CD4-positive, alpha-beta T cell treated with Interferon gamma for 1 hour (primary cell): ENCODE results near the gene MYH13.

ENCODE experiments used
- DNase-seq: peaks from one replicate; pipeline ENCODE4 v3.0.0-alpha.2; 2020

MYH13 gene

DNA sequence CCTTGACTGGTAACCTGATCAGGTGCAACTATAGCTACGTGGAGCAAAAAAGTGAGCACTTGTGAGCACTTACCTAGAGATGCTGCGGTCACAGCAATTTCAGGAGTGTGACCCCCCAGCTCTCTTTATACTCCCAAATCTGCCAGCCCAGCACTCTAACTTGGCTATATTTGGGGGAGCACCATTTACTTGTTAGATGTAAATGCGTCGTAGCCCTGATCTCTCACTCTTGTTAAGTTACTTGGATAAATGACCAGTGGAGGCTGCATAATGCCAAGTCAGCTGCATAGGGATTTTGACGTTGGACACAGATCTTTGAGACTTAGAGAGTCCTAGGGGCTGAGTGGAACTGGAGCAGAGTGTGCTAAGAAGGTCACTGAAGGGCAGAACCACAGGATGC lies at the start of gene MYH13:
Gene MYH13, minus strand, starts transcription at position 101 of the 400 bp plus-strand sequence. CDS start 8,476 bp downstream, outside the sequence.
- no peak for DNase-seq

- DNase-seq, result no peak
Measured at GRCh38 chr17:10421900-10422542, 49.2 kb upstream of the MYH13 start, which contains the start of gene MYH8. Gene MYH8, minus strand, starts transcription at chr17:10421950. Its CDS starts 1,723 bp downstream, at chr17:10420227.

- no peak for DNase-seq
Measured at GRCh38 chr17:10421211-10421610, 48.4 kb upstream of the MYH13 start.

DNA sequence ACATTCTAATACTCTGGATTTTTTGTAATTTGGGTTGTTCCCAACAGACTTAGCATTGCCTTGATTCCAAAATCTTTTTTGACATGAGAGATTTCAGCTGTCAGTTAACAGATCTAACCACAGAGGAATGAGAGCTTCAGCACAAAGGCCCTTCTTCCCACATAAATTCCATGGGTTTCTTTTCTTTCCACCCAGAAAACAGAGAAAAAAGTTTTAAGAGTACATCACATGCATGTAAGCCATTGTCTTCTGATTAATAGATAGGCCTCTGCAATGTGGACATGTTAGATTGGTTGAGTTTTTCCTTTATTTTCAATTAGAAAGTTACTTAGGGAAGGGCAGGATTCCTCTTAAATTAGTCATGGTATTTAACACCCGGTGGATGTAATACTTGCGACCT lies 48.0 kb upstream of the MYH13 start:
- DNase-seq, result no peak

- no peak for DNase-seq
Measured at GRCh38 chr17:10417431-10417830, 44.6 kb upstream of the MYH13 start.

GRCh38 chr17:10415161-10415560 lies 42.4 kb upstream of the MYH13 start:
- DNase-seq, result no peak

DNA sequence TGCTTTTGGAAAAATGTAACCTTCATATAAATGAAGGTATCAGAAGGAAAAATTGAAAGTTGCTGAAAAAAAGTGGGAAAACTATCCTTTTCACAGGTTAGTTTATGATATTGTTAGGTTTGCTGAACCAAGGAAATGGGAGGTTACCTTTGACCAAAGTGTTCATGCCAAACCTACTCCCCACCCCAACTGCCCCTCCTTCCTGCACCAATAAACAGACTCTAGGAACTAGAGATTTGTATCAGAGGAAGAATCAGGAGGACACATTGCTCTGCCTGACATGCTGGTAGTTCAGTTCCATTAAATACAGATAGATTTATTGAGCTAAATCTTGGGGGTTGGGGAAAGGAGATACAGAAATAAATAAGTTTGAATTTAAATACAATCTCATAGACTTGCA lies 30.8 kb upstream of the MYH13 start:
- DNase-seq, result no peak

DNA sequence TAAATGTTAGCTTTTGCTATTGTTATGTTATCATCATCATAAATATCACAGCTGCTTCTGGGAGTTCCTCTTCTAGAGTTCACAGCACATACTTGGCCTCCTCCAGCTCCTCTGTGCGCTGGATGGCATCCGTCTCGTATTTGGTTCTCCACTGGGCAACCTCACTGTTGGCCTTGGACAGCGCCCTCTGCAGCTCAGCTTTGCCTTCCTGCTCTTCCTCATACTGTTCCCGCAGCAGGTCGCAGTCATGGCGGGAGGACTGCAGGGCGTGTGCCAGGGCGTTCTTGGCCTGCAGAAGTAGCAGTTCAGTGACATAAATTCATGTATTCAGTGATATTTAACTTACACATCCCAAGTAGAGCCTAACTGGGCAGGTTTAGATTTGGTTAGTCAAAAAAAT lies 25.5 kb upstream of the MYH13 start:
- DNase-seq, result no peak

DNA sequence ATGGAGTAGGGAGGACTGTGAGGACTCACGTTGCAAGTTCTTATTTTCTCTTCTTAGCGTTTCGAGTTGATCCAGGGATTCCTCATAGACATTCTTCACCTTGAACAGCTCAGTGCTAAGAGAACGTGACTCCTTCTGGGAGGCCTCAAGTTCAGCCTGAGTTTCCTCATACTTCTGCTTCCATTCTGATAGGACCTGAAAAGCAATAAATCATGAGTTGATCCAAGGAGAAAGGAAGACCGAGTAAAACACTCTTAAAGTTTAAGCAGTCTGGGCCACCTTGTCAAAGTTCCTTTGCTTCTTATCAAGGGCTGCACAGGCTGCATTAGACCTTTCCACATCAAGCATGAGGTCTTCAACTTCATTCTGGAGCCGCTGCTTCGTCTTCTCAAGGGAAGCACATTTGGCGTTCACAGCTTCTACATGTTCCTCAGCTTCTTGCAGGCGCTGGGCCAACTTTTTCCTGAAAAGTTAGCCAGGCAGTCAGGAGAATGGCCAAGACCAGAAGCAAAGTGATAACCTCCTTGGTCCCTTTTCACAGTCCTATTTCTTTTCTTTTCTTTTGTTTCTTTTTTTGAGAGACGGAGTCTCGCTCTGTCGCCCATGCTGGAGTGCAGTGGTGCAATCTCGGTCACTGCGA lies 23.8 kb upstream of the MYH13 start:
- no peak for DNase-seq

DNA sequence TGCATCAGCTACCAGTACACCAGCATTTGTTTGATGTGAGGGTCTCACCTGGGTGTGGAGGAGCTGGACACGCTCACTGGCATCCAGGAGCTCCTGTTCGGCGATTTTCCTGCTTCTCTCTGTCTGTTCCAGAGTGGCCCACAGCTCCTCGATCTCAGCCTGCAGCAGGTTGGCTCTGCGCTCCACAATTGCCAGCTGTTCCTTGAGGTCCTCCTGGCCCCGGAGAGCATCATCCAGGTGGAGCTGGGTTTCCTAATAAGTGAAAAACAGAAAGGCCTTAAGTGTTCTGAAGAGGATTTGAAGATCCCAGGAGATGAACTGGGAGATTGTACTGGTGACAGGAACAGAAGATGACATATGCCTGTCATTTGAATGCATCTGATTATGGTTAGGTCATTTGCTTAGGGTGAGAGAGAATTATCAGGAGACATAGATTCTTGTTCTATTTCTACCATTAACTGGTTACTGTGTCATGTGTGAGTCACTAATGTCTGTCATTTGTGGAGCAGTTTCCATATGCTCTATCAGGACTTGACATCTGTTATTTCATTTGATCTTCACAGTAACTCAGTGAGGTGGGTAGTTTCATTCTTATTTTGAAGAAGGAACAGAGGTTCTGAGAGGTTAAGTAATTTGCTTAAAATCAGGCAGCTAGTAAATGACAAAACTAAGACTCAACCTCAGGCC lies 21.5 kb upstream of the MYH13 start:
- DNase-seq, result no peak

DNA sequence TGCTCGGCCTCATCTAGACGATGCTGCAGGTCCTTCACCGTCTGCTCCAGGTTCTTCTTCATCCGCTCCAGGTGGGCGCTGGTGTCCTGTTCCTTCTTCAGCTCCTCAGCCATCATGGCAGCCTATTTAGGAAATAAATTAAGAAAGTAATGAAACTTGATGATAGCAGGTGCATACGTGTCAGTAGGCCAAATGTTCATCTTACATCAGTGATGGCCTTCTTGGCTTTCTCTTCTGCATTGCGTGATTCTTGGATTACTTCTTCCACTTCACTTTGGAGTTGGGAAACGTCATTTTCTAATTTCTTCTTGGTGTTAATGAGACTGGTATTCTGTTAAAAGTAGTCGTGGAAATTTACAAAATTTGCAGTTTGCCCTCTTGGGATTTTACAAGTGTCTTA lies 20.1 kb upstream of the MYH13 start:
- no peak for DNase-seq

GRCh38 chr17:10385871-10386270 lies 13.1 kb upstream of the MYH13 start:
- no peak for DNase-seq

DNA sequence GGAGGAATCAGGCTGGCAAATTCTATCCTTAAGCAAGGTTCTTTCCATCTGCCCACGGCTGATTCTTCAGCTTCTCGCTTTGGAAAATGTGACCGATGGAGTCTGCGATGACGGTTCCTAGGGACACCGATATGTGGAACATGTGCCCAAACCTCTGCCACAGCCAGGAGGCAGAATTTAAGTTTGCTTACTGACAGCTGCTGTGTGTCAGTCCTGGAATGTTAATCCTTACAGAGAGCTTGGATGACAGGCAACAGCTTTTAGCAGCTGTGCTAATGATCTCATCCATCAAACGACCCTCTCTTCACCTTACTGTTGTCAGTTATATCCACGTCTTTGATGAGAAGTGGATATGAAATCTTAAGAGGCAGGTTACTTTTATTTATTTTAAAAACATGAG lies 11.4 kb upstream of the MYH13 start:
- DNase-seq, result no peak

- no peak for DNase-seq
Measured at GRCh38 chr17:10380631-10381408, 8.0 kb upstream of the MYH13 start.

- DNase-seq, result no peak
Measured at GRCh38 chr17:10370016-10370608, 2.7 kb downstream of the MYH13 start.

DNA sequence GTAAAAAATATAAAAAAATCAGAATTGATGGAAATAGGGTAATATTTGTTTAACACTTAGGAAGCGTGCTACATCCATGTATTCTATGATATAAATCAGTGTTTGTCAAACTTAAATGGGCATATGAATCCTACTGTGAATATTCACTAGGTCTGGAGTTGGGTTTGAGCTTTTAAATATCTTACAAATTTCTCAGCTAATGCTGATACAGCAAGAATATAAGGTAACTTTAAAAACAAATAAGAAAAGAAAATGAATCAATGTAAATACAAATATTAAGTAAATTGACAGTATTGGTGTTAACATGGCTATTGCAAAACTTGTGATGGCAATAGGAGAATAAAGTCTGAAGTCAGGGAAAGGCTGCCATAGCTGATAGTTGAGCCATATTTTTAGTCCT lies 3.6 kb downstream of the MYH13 start:
- DNase-seq, result no peak

GRCh38 chr17:10368561-10368960 lies 4.2 kb downstream of the MYH13 start:
- no peak for DNase-seq

GRCh38 chr17:10360578-10360977 lies 12.2 kb downstream of the MYH13 start:
- DNase-seq, result no peak

DNA sequence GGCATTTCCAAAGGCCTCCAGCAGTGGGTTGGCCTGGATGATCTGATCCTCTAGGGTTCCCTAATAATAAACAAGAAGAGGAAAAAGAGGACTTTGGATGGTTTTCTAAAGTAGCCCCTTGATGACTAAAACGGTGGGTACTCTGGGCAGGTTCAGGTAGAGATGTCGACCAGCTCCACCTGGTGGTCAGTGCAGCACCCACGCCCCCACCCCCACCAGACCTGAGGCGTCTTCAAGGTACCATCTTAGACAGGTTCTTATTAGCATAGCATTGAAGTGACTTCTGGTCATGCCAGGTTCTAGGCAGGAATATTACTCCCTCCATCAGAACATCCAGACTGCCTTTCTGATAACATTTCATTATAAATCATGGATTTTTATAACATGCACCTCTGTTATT lies 15.0 kb downstream of the MYH13 start:
- no peak for DNase-seq

DNA sequence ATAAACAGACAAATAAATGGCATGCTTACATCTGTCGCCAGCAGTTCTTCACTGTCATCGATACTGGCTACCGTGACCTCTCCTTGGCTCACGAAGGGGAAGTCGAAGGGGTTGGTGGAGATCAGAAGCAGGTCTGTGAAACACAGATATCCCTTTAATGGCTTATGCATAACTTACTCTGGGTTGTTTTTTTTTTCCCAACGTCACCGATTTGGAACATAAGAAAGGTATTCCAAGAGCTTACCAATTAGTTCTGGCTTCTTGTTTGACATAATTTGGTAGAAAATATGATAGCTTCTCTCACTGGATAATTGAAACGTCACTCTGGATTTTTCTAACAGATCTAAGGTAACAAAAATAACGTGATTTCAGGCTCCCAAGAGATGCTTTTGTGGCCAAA lies 18.2 kb downstream of the MYH13 start:
- no peak for DNase-seq

DNA sequence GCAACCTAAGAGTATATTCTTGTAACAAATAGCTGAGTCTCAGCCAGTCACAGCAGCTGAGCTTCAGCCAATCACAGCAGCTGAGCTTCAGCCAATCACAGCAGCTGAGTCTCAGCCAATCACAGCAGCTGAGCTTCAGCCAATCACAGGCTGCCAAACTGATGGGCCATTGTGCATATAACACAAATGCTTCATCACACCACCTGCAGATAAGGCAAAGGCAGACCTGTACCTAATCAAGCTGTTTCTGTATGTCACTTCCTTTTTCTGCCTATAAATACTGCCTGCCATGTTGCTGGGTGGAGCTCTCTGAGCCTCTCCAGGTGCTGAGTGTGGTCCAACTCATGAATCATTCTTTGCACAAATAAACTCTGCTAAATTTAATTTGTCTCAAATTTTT lies 19.9 kb downstream of the MYH13 start:
- no peak for DNase-seq

DNA sequence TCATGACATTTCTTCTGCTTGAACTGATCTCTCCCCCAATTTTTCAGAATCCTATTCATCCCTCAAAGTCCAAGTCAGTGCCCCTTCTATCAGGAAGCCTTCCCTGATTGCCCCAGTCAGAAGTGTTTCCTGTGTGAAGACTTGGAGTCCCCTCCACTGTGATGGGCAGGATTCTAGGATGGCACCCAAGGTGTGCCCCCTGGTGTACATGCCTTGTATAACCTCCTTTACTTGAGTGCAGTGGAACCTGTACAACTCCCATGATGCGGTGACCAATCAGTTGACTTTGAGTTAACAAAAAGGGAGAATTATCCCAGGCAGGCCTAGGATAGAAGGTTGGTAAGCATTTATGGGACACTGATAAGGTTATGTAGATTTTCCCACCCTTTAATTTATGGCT lies 23.4 kb downstream of the MYH13 start:
- DNase-seq, result no peak

- DNase-seq, result no peak
Measured at GRCh38 chr17:10344816-10345215, 28.0 kb downstream of the MYH13 start.
